Stomach (tissue), 9 donors: ENCODE data around the gene KPTN. TPM values are rescaled to one million over a fixed set of nuclear protein-coding genes. Genes with fewer than 3 reads are reported as not detected.

ENCODE experiments used
- DNase-seq, 2 donors: peaks; one replicate each; pipeline versions ENCODE4 v3.0.0 to v3.0.0-alpha.2; 2013 to 2019
- H3K27ac ChIP-seq, 5 donors: fragments of 200-600 bp in 4 of 5; sonication (generic) in 4 of 5; one replicate each; pipeline ENCODE4 v1.5.1; 2013 to 2019; ENCODE audit warnings: mild to moderate bottlenecking in 1 of 5, moderate library complexity in 1 of 5
- H3K27me3 ChIP-seq, 3 donors: fragments of 200-600 bp; sonication (generic); one replicate each; pipeline ENCODE4 v1.5.1; 2017 to 2019; ENCODE audit warnings: mixed run types in 1 of 3
- H3K36me3 ChIP-seq, 4 donors: fragments of 200-600 bp; sonication (generic); 1 replicate in 3 of 4; 2 replicates in 1 of 4; pipeline ENCODE4 v1.5.1; 2016 to 2019
- H3K4me1 ChIP-seq, 4 donors: fragments of 200-600 bp; sonication (generic); one replicate each; pipeline ENCODE4 v1.5.1; 2016 to 2019
- H3K4me3 ChIP-seq, 4 donors: fragments of 200-600 bp; sonication (generic) in 3 of 4; one replicate each; pipeline ENCODE4 v1.5.1; 2016 to 2019; ENCODE audit warnings: mild to moderate bottlenecking in 1 of 4
- H3K9me3 ChIP-seq, 4 donors: fragments of 200-600 bp; sonication (generic); one replicate each; pipeline ENCODE4 v1.5.1; 2016 to 2019
- EP300 ChIP-seq: sonication (generic); formaldehyde crosslinking; IDR thresholded peaks from one replicate; pipeline ENCODE4 v1.6.1; 2017; ENCODE audit warnings: antibody characterized with exemption
- POLR2A ChIP-seq, 4 donors: fragments of 450-650 bp; IDR thresholded peaks; one replicate each; pipeline ENCODE4 v1.6.1; 2016; ENCODE audit warnings: antibody characterized with exemption in 4 of 4, control low read depth in 2 of 4, mild to moderate bottlenecking in 1 of 4, moderate library complexity in 1 of 4
- POLR2AphosphoS5 ChIP-seq, 3 donors: sonication (generic); formaldehyde crosslinking; IDR thresholded peaks; one replicate each; pipeline ENCODE4 v1.6.1; 2016; ENCODE audit warnings: antibody characterized with exemption in 3 of 3
- WGBS, 5 donors: extraction: QIAGEN DNeasy Blood & Tissue Kit in 3 of 5; methylation state at CpG; one replicate each; pipeline versions ENCODE4 v1.1.5 to v1.1.7; 2013 to 2018; 5-methylcytosine and 5-hydroxymethylcytosine counted together
- intact Hi-C: fragments of 100-400 bp; cut with DNase I; formaldehyde crosslinking; loops from one replicate; pipeline ENCODE4 v1.15.1; 2023; ENCODE audit warnings: low total_unique reads
- polyA plus RNA-seq, 3 donors: library from polyadenylated mRNA; stranded (reverse); fragments of 200-250 nt; gene quantifications; one replicate each; pipeline ENCODE4 v1.2.3, GENCODE V29; 2013
- total RNA-seq, 5 donors: library from RNA; depleted of rRNA; stranded (reverse); fragments of >200 nt; gene quantifications; one replicate each; pipeline versions ENCODE4 v1.1.0 to v1.2.3, GENCODE V29; 2014 to 2016
- TF ChIP-seq, protein P1 (sequence below), 7 experiments: fragments of 450-650 bp in 4 of 7; fragments of 200-600 bp in 3 of 7; sonication (generic) in 3 of 7; IDR thresholded peaks; one replicate each; pipeline ENCODE4 v1.5.1; 2016 to 2019; ENCODE audit warnings: antibody characterized with exemption in 7 of 7, control low read depth in 2 of 7, mild to moderate bottlenecking in 1 of 7
- donor health status: healthy with polysubstance abuse.
- donor health status: Bipolar disorder and iron deficiency.
- donor health status: healthy.

Gene KPTN
- total and polyA plus RNA-seq, 8 donors = 3.2 to 28.0 (median 18.9) TPM

DNA sequence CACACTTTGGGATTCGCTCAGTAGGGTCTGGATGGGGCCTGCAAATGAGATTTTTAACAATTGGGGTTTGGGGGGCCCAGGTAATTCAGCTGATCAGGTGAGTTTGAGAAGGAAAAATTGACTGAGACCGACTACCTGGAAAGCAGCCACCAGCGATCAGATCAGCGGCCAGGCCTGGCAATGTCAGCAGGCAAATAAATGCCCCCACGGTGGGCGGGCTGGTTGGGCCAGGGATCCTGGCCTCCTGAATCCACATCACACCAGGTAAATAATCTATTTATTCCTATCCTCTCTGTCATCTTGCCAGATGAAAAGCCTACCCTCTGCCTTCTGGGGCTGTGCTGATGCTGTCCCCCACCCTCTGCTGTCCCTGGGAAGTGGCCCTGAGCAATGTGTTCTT lies 21.5 kb upstream of the KPTN start:
- intact Hi-C loops = no loop called here
- H3K4me1 ChIP-seq = peaks cover 53 to 60% (median 57%) of the 10 kb centered on the region in 4 donors
- no peak for TF ChIP-seq POLR2AphosphoS5 (IDR thresholded peaks at IDR 0.05)
- TF ChIP-seq POLR2A (IDR thresholded peaks at IDR 0.05) = no peak
- TF ChIP-seq EP300 = no peak
- TF ChIP-seq, protein P1, sequence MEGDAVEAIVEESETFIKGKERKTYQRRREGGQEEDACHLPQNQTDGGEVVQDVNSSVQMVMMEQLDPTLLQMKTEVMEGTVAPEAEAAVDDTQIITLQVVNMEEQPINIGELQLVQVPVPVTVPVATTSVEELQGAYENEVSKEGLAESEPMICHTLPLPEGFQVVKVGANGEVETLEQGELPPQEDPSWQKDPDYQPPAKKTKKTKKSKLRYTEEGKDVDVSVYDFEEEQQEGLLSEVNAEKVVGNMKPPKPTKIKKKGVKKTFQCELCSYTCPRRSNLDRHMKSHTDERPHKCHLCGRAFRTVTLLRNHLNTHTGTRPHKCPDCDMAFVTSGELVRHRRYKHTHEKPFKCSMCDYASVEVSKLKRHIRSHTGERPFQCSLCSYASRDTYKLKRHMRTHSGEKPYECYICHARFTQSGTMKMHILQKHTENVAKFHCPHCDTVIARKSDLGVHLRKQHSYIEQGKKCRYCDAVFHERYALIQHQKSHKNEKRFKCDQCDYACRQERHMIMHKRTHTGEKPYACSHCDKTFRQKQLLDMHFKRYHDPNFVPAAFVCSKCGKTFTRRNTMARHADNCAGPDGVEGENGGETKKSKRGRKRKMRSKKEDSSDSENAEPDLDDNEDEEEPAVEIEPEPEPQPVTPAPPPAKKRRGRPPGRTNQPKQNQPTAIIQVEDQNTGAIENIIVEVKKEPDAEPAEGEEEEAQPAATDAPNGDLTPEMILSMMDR (IDR thresholded peaks at IDR 0.05) = no peak
- no peak overlapping the region for H3K27ac ChIP-seq
- no peaks in the 10 kb centered on the region for H3K27me3 ChIP-seq
- H3K4me3 ChIP-seq = no peak overlapping the region
- no peak for DNase-seq
- peaks cover 28 to 58% (median 55%) of the 10 kb centered on the region in 4 donors for H3K36me3 ChIP-seq
- no peaks in the 10 kb centered on the region for H3K9me3 ChIP-seq
- 53 to 80% (median 55%) methylated on average over 6 of the region's 6 CpGs for WGBS, 5 donors

DNA sequence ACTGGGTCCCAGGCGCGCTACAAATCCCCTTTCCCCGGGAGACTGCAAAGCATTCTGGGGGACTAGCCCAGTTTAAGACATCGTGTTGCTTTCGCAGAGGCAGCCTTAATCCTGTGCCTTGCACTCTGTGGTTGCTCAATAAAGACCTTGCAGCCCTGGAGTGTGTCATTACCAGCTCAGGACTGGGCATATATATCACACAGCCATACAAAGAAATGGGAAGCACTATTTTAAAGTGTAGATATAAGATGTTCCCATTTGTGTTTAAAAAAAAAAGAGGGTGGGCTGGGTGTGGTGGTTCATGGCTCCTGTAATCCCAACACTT lies 19.8 kb upstream of the KPTN start:
- Histone ChIP-seq H3K27ac (no peak overlapping the region), H3K9me3 (no peaks in the 10 kb centered on the region), H3K4me1 (peaks cover 37 to 54% (median 47%) of the 10 kb centered on the region in 4 donors), H3K36me3 (peaks cover 37 to 75% (median 71%) of the 10 kb centered on the region in 4 donors), H3K4me3 (no peak overlapping the region), H3K27me3 (no peaks in the 10 kb centered on the region)
- no peak for DNase-seq
- WGBS, 5 donors = 71 to 86% (median 80%) methylated on average over 3 to 5 of the region's 5 CpGs
- intact Hi-C loops = no loop called here
- TF ChIP-seq, protein P1 (IDR thresholded peaks at IDR 0.05) = no peak
- no peak for TF ChIP-seq POLR2A (IDR thresholded peaks at IDR 0.05)
- TF ChIP-seq EP300 = no peak
- no peak for TF ChIP-seq POLR2AphosphoS5 (IDR thresholded peaks at IDR 0.05)

- Histone ChIP-seq H3K36me3 (peaks cover 42 to 80% (median 76%) of the 10 kb centered on the region in 4 donors), H3K27ac (no peak overlapping the region), H3K9me3 (no peaks in the 10 kb centered on the region), H3K4me1 (peaks cover 32 to 54% (median 46%) of the 10 kb centered on the region in 4 donors), H3K4me3 (no peak overlapping the region), H3K27me3 (no peaks in the 10 kb centered on the region)
- 91 to 96% (median 94%) methylated on average over 11 to 13 of the region's 13 CpGs for WGBS, 5 donors
- no peak for TF ChIP-seq EP300
- TF ChIP-seq POLR2AphosphoS5 (IDR thresholded peaks at IDR 0.05) = no peak
- TF ChIP-seq, protein P1 (IDR thresholded peaks at IDR 0.05) = no peak
- TF ChIP-seq POLR2A (IDR thresholded peaks at IDR 0.05) = no peak
- intact Hi-C loops = no loop called here
- DNase-seq = no peak
Observed at GRCh38 chr19:47503130-47503825, 19.3 kb upstream of the KPTN start.

GRCh38 chr19:47499863-47500830 lies 16.1 kb upstream of the KPTN start:
- H3K27ac ChIP-seq = peak overlapping the region in 1 of 5 donors; percentile 12
- 51 to 70% (median 61%) methylated on average over 27 to 32 of the region's 32 CpGs for WGBS, 5 donors
- intact Hi-C loops = no loop called here
- H3K4me1 ChIP-seq = peaks cover 12 to 47% (median 40%) of the 10 kb centered on the region in 4 donors
- H3K27me3 ChIP-seq = no peaks in the 10 kb centered on the region
- TF ChIP-seq EP300 (no peak), POLR2A (IDR thresholded peaks at IDR 0.05) (no peak), POLR2AphosphoS5 (IDR thresholded peaks at IDR 0.05) (no peak)
- TF ChIP-seq, protein P1 (IDR thresholded peaks at IDR 0.05) = no peak
- peak in 1 of 2 donors; percentile 69 for DNase-seq
- peaks cover 52 to 94% (median 91%) of the 10 kb centered on the region in 4 donors for H3K36me3 ChIP-seq
- H3K4me3 ChIP-seq = no peak overlapping the region
- H3K9me3 ChIP-seq = no peaks in the 10 kb centered on the region
